ENCODE data around the gene ACSS3.

ACSS3 gene

DNA sequence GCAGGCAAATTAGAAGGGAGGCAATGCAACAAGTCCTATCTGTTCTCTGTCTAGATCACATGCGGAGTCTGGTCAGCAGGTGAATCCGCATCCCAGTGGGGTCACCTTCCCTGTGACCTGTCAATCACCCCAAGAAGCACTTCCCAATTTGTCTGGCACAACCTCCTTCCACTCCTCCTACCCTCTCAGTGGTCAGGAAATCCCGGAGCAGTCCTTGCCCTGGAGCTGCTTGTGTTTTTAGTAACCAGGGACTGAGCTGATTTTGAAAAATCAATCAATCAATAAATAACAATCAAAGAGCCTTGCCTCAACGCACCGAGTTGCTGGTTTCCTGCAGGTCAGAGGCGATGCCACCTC, 572 bp upstream of the ACSS3 start:
- H3K9me2 ChIP-seq (replicated peaks; ENCODE audit: insufficient read depth, low read length) = no peaks in the 10 kb centered on the region
- H3K27ac ChIP-seq (ENCODE audit: low read depth, low read length) = no peak overlapping the region
- no peaks in the 10 kb centered on the region for H3F3A ChIP-seq (ENCODE audit: insufficient read depth)
- H3K79me2 ChIP-seq (ENCODE audit: insufficient read depth, low read length) = no peaks in the 10 kb centered on the region
- no peaks in the 10 kb centered on the region for H3K9me3 ChIP-seq (ENCODE audit: insufficient read depth, low read length)
- H2AFZ ChIP-seq (ENCODE audit: low read depth, low read length, severe bottlenecking) = no peak overlapping the region
- H3K4me2 ChIP-seq (ENCODE audit: low read depth, low read length, poor library complexity, severe bottlenecking) = no peak overlapping the region
- H3K4me3 ChIP-seq (ENCODE audit: insufficient read depth, low read length, poor library complexity, severe bottlenecking) = no peak overlapping the region
- no peaks in the 10 kb centered on the region for H4K20me1 ChIP-seq (ENCODE audit: low read depth, low read length)
- TF ChIP-seq EZH2phosphoT487 (conservative IDR thresholded peaks at IDR 0.05; ENCODE audit: low read length) = no peak
- H3K27me3 ChIP-seq (ENCODE audit: low read length) = no peaks in the 10 kb centered on the region
- H3K36me3 ChIP-seq (ENCODE audit: low read length) = no peaks in the 10 kb centered on the region
- H3K9ac ChIP-seq (ENCODE audit: low read length) = no peak overlapping the region

DNA sequence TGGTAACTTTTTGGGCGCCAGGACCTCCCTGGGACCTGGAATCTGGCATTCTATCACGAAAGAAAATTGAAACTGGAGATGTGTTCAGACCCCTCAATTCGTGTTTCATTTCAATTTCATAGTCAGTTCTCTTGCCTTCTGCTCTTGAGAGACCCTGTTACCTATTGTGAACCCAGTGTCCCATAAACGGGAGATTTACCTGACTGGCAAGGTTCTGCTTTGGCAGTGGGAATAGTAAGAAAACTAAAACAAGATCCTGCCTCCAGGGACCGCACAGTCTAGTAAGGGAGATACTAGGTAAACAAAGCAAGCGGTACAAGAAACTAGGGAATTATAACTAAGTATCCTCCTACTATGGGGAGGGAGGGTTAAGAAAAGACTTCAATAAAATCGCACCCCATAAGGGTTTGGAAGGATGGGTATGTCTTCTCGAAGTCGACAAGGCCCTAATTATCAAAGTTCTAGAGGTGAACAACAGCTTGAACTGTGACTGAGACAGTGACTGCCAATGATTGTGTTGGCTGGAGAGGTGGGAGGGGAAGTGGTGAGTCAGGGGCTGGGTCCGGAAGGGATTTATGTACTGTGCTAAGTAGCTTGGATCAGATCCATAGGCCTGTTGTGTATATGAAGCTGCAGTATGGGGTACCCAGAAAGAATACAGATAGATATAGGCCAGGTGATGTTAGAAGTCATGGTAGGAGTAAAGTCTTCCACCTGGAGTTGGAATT, 754 bp downstream of the ACSS3 start:
- no peaks in the 10 kb centered on the region for H3F3A ChIP-seq (ENCODE audit: insufficient read depth)
- no peak overlapping the region for H2AFZ ChIP-seq (ENCODE audit: low read depth, low read length, severe bottlenecking)
- TF ChIP-seq EZH2phosphoT487 (conservative IDR thresholded peaks at IDR 0.05; ENCODE audit: low read length) = no peak
- TF ChIP-seq, protein P1, sequence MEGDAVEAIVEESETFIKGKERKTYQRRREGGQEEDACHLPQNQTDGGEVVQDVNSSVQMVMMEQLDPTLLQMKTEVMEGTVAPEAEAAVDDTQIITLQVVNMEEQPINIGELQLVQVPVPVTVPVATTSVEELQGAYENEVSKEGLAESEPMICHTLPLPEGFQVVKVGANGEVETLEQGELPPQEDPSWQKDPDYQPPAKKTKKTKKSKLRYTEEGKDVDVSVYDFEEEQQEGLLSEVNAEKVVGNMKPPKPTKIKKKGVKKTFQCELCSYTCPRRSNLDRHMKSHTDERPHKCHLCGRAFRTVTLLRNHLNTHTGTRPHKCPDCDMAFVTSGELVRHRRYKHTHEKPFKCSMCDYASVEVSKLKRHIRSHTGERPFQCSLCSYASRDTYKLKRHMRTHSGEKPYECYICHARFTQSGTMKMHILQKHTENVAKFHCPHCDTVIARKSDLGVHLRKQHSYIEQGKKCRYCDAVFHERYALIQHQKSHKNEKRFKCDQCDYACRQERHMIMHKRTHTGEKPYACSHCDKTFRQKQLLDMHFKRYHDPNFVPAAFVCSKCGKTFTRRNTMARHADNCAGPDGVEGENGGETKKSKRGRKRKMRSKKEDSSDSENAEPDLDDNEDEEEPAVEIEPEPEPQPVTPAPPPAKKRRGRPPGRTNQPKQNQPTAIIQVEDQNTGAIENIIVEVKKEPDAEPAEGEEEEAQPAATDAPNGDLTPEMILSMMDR (IDR thresholded peaks at IDR 0.05; ENCODE audit: insufficient read depth, low read length, poor library complexity, severe bottlenecking) = no peak
- no peaks in the 10 kb centered on the region for H3K27me3 ChIP-seq (ENCODE audit: low read length)
- H3K9me3 ChIP-seq (ENCODE audit: insufficient read depth, low read length) = no peaks in the 10 kb centered on the region
- no peaks in the 10 kb centered on the region for H4K20me1 ChIP-seq (ENCODE audit: low read depth, low read length)
- H3K4me3 ChIP-seq (ENCODE audit: insufficient read depth, low read length, poor library complexity, severe bottlenecking) = no peak overlapping the region
- H3K79me2 ChIP-seq (ENCODE audit: insufficient read depth, low read length) = no peaks in the 10 kb centered on the region
- no peak overlapping the region for H3K27ac ChIP-seq (ENCODE audit: low read depth, low read length)
- no peak overlapping the region for H3K9ac ChIP-seq (ENCODE audit: low read length)
- no peak overlapping the region for H3K4me2 ChIP-seq (ENCODE audit: low read depth, low read length, poor library complexity, severe bottlenecking)
- H3K9me2 ChIP-seq (replicated peaks; ENCODE audit: insufficient read depth, low read length) = no peaks in the 10 kb centered on the region
- H3K36me3 ChIP-seq (ENCODE audit: low read length) = no peaks in the 10 kb centered on the region

- Histone ChIP-seq H3K9ac (ENCODE audit: low read length) (no peak overlapping the region), H3K79me2 (ENCODE audit: insufficient read depth, low read length) (no peaks in the 10 kb centered on the region), H4K20me1 (ENCODE audit: low read depth, low read length) (no peaks in the 10 kb centered on the region), H3K4me2 (ENCODE audit: low read depth, low read length, poor library complexity, severe bottlenecking) (no peak overlapping the region), H3F3A (ENCODE audit: insufficient read depth) (no peaks in the 10 kb centered on the region), H3K9me2 (replicated peaks; ENCODE audit: insufficient read depth, low read length) (no peaks in the 10 kb centered on the region), H2AFZ (ENCODE audit: low read depth, low read length, severe bottlenecking) (no peak overlapping the region), H3K27ac (ENCODE audit: low read depth, low read length) (no peak overlapping the region), H3K4me3 (ENCODE audit: insufficient read depth, low read length, poor library complexity, severe bottlenecking) (no peak overlapping the region), H3K9me3 (ENCODE audit: insufficient read depth, low read length) (no peaks in the 10 kb centered on the region), H3K36me3 (ENCODE audit: low read length) (no peaks in the 10 kb centered on the region), H3K27me3 (ENCODE audit: low read length) (no peaks in the 10 kb centered on the region)
- TF ChIP-seq, protein P1 (IDR thresholded peaks at IDR 0.05; ENCODE audit: insufficient read depth, low read length, poor library complexity, severe bottlenecking) = no peak
These were observed 1.6 kb downstream of the ACSS3 start for GRCh38 chr12:81079280-81080076.

GRCh38 chr12:81080431-81080983, 2.6 kb downstream of the ACSS3 start:
- no peak overlapping the region for H3K9ac ChIP-seq (ENCODE audit: low read length)
- no peaks in the 10 kb centered on the region for H4K20me1 ChIP-seq (ENCODE audit: low read depth, low read length)
- H3K79me2 ChIP-seq (ENCODE audit: insufficient read depth, low read length) = no peaks in the 10 kb centered on the region
- H3K9me3 ChIP-seq (ENCODE audit: insufficient read depth, low read length) = no peaks in the 10 kb centered on the region
- H3K36me3 ChIP-seq (ENCODE audit: low read length) = no peaks in the 10 kb centered on the region
- no peaks in the 10 kb centered on the region for H3K9me2 ChIP-seq (replicated peaks; ENCODE audit: insufficient read depth, low read length)
- TF ChIP-seq EZH2phosphoT487 (conservative IDR thresholded peaks at IDR 0.05; ENCODE audit: low read length) = no peak
- TF ChIP-seq, protein P1 (IDR thresholded peaks at IDR 0.05; ENCODE audit: insufficient read depth, low read length, poor library complexity, severe bottlenecking) = no peak
- no peak overlapping the region for H3K27ac ChIP-seq (ENCODE audit: low read depth, low read length)
- no peak overlapping the region for H2AFZ ChIP-seq (ENCODE audit: low read depth, low read length, severe bottlenecking)
- no peak overlapping the region for H3K4me3 ChIP-seq (ENCODE audit: insufficient read depth, low read length, poor library complexity, severe bottlenecking)
- H3K4me2 ChIP-seq (ENCODE audit: low read depth, low read length, poor library complexity, severe bottlenecking) = no peak overlapping the region
- H3K27me3 ChIP-seq (ENCODE audit: low read length) = no peaks in the 10 kb centered on the region
- no peaks in the 10 kb centered on the region for H3F3A ChIP-seq (ENCODE audit: insufficient read depth)

Measured in SU-DHL-6 (cell line).